DMS114 treated with DMSO at 0.1 percent for 48 hours (cell line): ENCODE data around the gene SASH3.
"Not testable (repeated sequence)": the region's sequence is repeated elsewhere in the genome, so short reads cannot be mapped to it uniquely, and the experiment has no call there.

Experiments used
- DNase-seq: peaks from one replicate; lab custom pipeline; 2025; ENCODE audit not compliant: unreplicated experiment; lab: John Stamatoyannopoulos, UW

SASH3 gene

GRCh38 chrX:129779747-129780146 lies at the start of gene SASH3:
TSS of gene SASH3 (plus strand) at chrX:129779949. CDS start at chrX:129780098, 149 bp downstream.
- no peak for DNase-seq

GRCh38 chrX:129731228-129731627 lies 48.5 kb upstream of the SASH3 start:
- DNase-seq: no peak

GRCh38 chrX:129732857-129733256 lies 46.9 kb upstream of the SASH3 start:
- no peak for DNase-seq

- DNase-seq: no peak
Observed at GRCh38 chrX:129733335-129733734, 46.4 kb upstream of the SASH3 start.

- DNase-seq: no peak
Observed at GRCh38 chrX:129736491-129736890, 43.3 kb upstream of the SASH3 start.

GRCh38 chrX:129737916-129738315 lies 41.8 kb upstream of the SASH3 start:
- DNase-seq: no peak

- no peak for DNase-seq
Observed at GRCh38 chrX:129738466-129739308, 41.1 kb upstream of the SASH3 start, which contains the start of gene XPNPEP2. TSS of gene XPNPEP2 (plus strand) at chrX:129738979. CDS start at chrX:129739214, 235 bp downstream.

- no peak for DNase-seq
Observed at GRCh38 chrX:129739578-129739977, 40.2 kb upstream of the SASH3 start.

- no peak for DNase-seq
Observed at GRCh38 chrX:129741880-129742758, 37.6 kb upstream of the SASH3 start.

GRCh38 chrX:129742759-129743152 lies 37.0 kb upstream of the SASH3 start:
- DNase-seq: not testable (repeated sequence)

- DNase-seq: no peak
Observed at GRCh38 chrX:129743821-129744220, 35.9 kb upstream of the SASH3 start.

- no peak for DNase-seq
Observed at GRCh38 chrX:129744861-129745321, 34.9 kb upstream of the SASH3 start.

- DNase-seq: no peak
Observed at GRCh38 chrX:129746557-129747470, 32.9 kb upstream of the SASH3 start.

- no peak for DNase-seq
Observed at GRCh38 chrX:129747533-129747932, 32.2 kb upstream of the SASH3 start.

GRCh38 chrX:129748305-129748704 lies 31.4 kb upstream of the SASH3 start:
- no peak for DNase-seq

GRCh38 chrX:129749069-129749468 lies 30.7 kb upstream of the SASH3 start:
- no peak for DNase-seq

GRCh38 chrX:129750971-129751370 lies 28.8 kb upstream of the SASH3 start:
- DNase-seq: no peak

- DNase-seq: no peak
Observed at GRCh38 chrX:129754056-129755024, 25.4 kb upstream of the SASH3 start.
